GM12801 (cell line): ENCODE measurements around the gene MCTP1.

Experiments
- CTCF ChIP-seq: IDR thresholded peaks from one replicate; pipeline ENCODE4 v1.5.1; 2011; ENCODE audit warnings: control low read depth; ENCODE audit not compliant: insufficient read length; ENCODE audit errors: extremely low read depth

The MCTP1 gene

GRCh38 chr5:95066048-95066447, 218.8 kb downstream of the MCTP1 start:
- no peak for TF ChIP-seq CTCF

GRCh38 chr5:95063492-95063891, 221.4 kb downstream of the MCTP1 start:
- no peak for TF ChIP-seq CTCF

- no peak for TF ChIP-seq CTCF
These were observed 224.8 kb downstream of the MCTP1 start for GRCh38 chr5:95060098-95060497.

GRCh38 chr5:95059636-95060035, 225.3 kb downstream of the MCTP1 start:
- no peak for TF ChIP-seq CTCF

- no peak for TF ChIP-seq CTCF
These were observed 227.3 kb downstream of the MCTP1 start for GRCh38 chr5:95057615-95058014.

- no peak for TF ChIP-seq CTCF
These were observed 231.6 kb downstream of the MCTP1 start for GRCh38 chr5:95053253-95053652.

GRCh38 chr5:95050708-95051107, 234.2 kb downstream of the MCTP1 start:
- TF ChIP-seq CTCF, result no peak

GRCh38 chr5:95048628-95049027, 236.3 kb downstream of the MCTP1 start:
- no peak for TF ChIP-seq CTCF
